Neural cell (in vitro differentiated cells): ENCODE measurements around the gene FAM171A2. TPM values are rescaled to one million over a fixed set of nuclear protein-coding genes. Genes with fewer than 3 reads are reported as not detected.

ENCODE experiments used
- H2AFZ ChIP-seq: fragments of 200-600, 300-800 bp; sonication (generic), shearing (Covaris generic); 2 replicates; pipeline ENCODE4 v1.6.0; 2014; ENCODE audit warnings: low read depth, mild to moderate bottlenecking, antibody characterized with exemption, low read length, moderate library complexity
- H3F3A ChIP-seq: fragments of 200-600 bp; shearing (Covaris generic); 2 replicates; pipeline ENCODE4 v1.6.1; 2016; ENCODE audit warnings: mild to moderate bottlenecking, moderate library complexity, mixed read lengths, antibody characterized with exemption, low read length; ENCODE audit not compliant: insufficient read depth, poor library complexity, severe bottlenecking
- H3K27ac ChIP-seq: fragments of 200-600, 300-800 bp; sonication (generic), shearing (Covaris generic); 2 replicates; pipeline ENCODE4 v1.5.1; 2014; ENCODE audit warnings: mild to moderate bottlenecking, low read length, moderate library complexity
- H3K27me3 ChIP-seq: fragments of 300-800, 200-600 bp; sonication (generic), shearing (Covaris generic); 2 replicates; pipeline ENCODE4 v1.6.0; 2014; ENCODE audit warnings: mild to moderate bottlenecking, low read depth, low read length, moderate library complexity; ENCODE audit not compliant: insufficient read depth
- H3K36me3 ChIP-seq: fragments of 300-800, 200-600 bp; sonication (generic), shearing (Covaris generic); 2 replicates; pipeline ENCODE4 v1.5.1; 2014; ENCODE audit warnings: mild to moderate bottlenecking, antibody characterized with exemption, low read length, moderate library complexity; ENCODE audit not compliant: insufficient read depth
- H3K4me2 ChIP-seq: fragments of 300-800, 200-600 bp; sonication (generic), shearing (Covaris generic); 2 replicates; pipeline ENCODE4 v1.6.0; 2014; ENCODE audit warnings: mild to moderate bottlenecking, low read length
- H3K4me3 ChIP-seq: fragments of 300-800, 200-600 bp; sonication (generic), shearing (Covaris generic); 2 replicates; pipeline ENCODE4 v1.5.1; 2014; ENCODE audit warnings: mild to moderate bottlenecking, low read length, moderate library complexity
- H3K79me2 ChIP-seq: fragments of 200-600 bp; shearing (Covaris generic); replicated peaks from 2 replicates; pipeline ENCODE4 v1.6.0; 2014; ENCODE audit warnings: mild to moderate bottlenecking, low read length, moderate library complexity; ENCODE audit not compliant: insufficient read depth
- H3K9ac ChIP-seq: fragments of 300-800, 200-600 bp; sonication (generic), shearing (Covaris generic); 2 replicates; pipeline ENCODE4 v1.6.1; 2016; ENCODE audit warnings: mild to moderate bottlenecking, low read length, mixed read lengths
- H3K9me2 ChIP-seq: fragments of 200-600 bp; shearing (Covaris generic); 2 replicates; pipeline ENCODE4 v1.6.1; 2016; ENCODE audit warnings: mild to moderate bottlenecking, low read length, mixed read lengths; ENCODE audit not compliant: insufficient read depth
- H3K9me3 ChIP-seq: fragments of 200-600, 300-800 bp; sonication (generic), shearing (Covaris generic); 2 replicates; pipeline ENCODE4 v1.6.1; 2016; ENCODE audit warnings: mild to moderate bottlenecking, mixed run types, low read length, moderate library complexity, mixed read lengths
- H4K20me1 ChIP-seq: fragments of 200-600 bp; shearing (Covaris generic); 2 replicates; pipeline ENCODE4 v1.6.1; 2016; ENCODE audit warnings: mild to moderate bottlenecking, mixed run types; ENCODE audit not compliant: insufficient read depth
- CTCF ChIP-seq: fragments of 450-650 bp; IDR thresholded peaks from 2 replicates; pipeline ENCODE4 v1.5.1; 2014; ENCODE audit warnings: antibody characterized with exemption, mild to moderate bottlenecking, moderate library complexity; ENCODE audit not compliant: poor library complexity, severe bottlenecking
- EP300 ChIP-seq: fragments of 450-650 bp; conservative IDR thresholded peaks from 2 replicates; pipeline ENCODE4 v1.6.1; 2014; ENCODE audit warnings: antibody characterized with exemption, mild to moderate bottlenecking, moderate library complexity; ENCODE audit not compliant: poor library complexity, severe bottlenecking
- EZH2 ChIP-seq: fragments of 200-600, 300-800 bp; shearing (Covaris generic), sonication (generic); IDR thresholded peaks from 2 replicates; pipeline ENCODE4 v1.6.1; 2014; ENCODE audit warnings: antibody characterized with exemption, low read length, borderline replicate concordance, mild to moderate bottlenecking; ENCODE audit not compliant: insufficient read depth, poor library complexity, severe bottlenecking
- MXI1 ChIP-seq: fragments of 450-650 bp; conservative IDR thresholded peaks from 2 replicates; pipeline ENCODE4 v1.6.1; 2014; ENCODE audit warnings: antibody characterized with exemption, mild to moderate bottlenecking; ENCODE audit not compliant: poor library complexity, severe bottlenecking
- POLR2AphosphoS5 ChIP-seq: IDR thresholded peaks from 2 replicates; pipeline ENCODE4 v1.6.1; 2012
- RAD21 ChIP-seq: fragments of 450-650 bp; conservative IDR thresholded peaks from 2 replicates; pipeline ENCODE4 v1.6.1; 2014; ENCODE audit warnings: antibody characterized with exemption, mild to moderate bottlenecking, moderate library complexity
- REST ChIP-seq: IDR thresholded peaks from 2 replicates; pipeline ENCODE4 v1.6.1; 2012; ENCODE audit warnings: borderline replicate concordance
- SMC3 ChIP-seq: fragments of 450-650 bp; conservative IDR thresholded peaks from 2 replicates; pipeline ENCODE4 v1.6.1; 2014; ENCODE audit warnings: antibody characterized with exemption, mild to moderate bottlenecking, moderate library complexity; ENCODE audit not compliant: poor library complexity
- TAF1 ChIP-seq: IDR thresholded peaks from 2 replicates; pipeline ENCODE4 v1.6.1; 2012; ENCODE audit warnings: low read depth
- polyA minus RNA-seq: library from RNA; depleted of rRNA, polyadenylated mRNA; stranded (reverse); fragments of >200 nt; gene quantifications from 2 replicates; pipeline ENCODE4 v1.2.3, GENCODE V29; 2014
- polyA plus RNA-seq: library from polyadenylated mRNA; depleted of rRNA; stranded (reverse); fragments of >200 nt; gene quantifications from 2 replicates; pipeline ENCODE4 v1.2.3, GENCODE V29; 2014

The FAM171A2 gene
- polyA plus RNA-seq (73.6 and 88.3 TPM in 2 replicates), polyA minus RNA-seq (73.7 and 102 TPM in 2 replicates)

GRCh38 chr17:44363613-44364159 is at the start of gene FAM171A2:
Gene FAM171A2, minus strand, starts transcription at chr17:44363853. Its CDS starts 139 bp downstream, at chr17:44363714.
- H3K27me3 ChIP-seq: no peaks in the 10 kb centered on the region
- peak within 1 kb of the TSS; percentile 98 for H3K9ac ChIP-seq
- H3K27ac ChIP-seq: peak within 1 kb of the TSS; percentile 91
- H3K9me3 ChIP-seq: no peaks in the 10 kb centered on the region
- peak; percentile 43 for TF ChIP-seq SMC3
- peak; percentile 73 for TF ChIP-seq CTCF
- no peak for TF ChIP-seq REST
- TF ChIP-seq EP300: peak; percentile 46
- no peak for TF ChIP-seq TAF1
- no peak for TF ChIP-seq RAD21
- TF ChIP-seq EZH2: no peak
- TF ChIP-seq POLR2AphosphoS5: peak; percentile 94
- peak; percentile 45 for TF ChIP-seq MXI1
- peak within 1 kb of the TSS; percentile 95 for H3K4me3 ChIP-seq
- no peaks in the 10 kb centered on the region for H3F3A ChIP-seq
- no peaks in the 10 kb centered on the region for H3K36me3 ChIP-seq
- peaks cover 36% of the 10 kb centered on the region for H4K20me1 ChIP-seq
- H3K79me2 ChIP-seq: peaks cover 51% of the 10 kb centered on the region
- H3K4me2 ChIP-seq: peak within 1 kb of the TSS; percentile 78
- no peaks in the 10 kb centered on the region for H3K9me2 ChIP-seq
- H2AFZ ChIP-seq: peak within 1 kb of the TSS; percentile 57

- H2AFZ ChIP-seq: no peak overlapping the region
- no peaks in the 10 kb centered on the region for H3K9me2 ChIP-seq
- peaks cover 2% of the 10 kb centered on the region for H3K36me3 ChIP-seq
- H3K79me2 ChIP-seq: peaks cover 3% of the 10 kb centered on the region
- no peaks in the 10 kb centered on the region for H3F3A ChIP-seq
- no peaks in the 10 kb centered on the region for H3K27me3 ChIP-seq
- no peak overlapping the region for H3K4me2 ChIP-seq
- H3K4me3 ChIP-seq: no peak overlapping the region
- no peak overlapping the region for H3K27ac ChIP-seq
- no peaks in the 10 kb centered on the region for H4K20me1 ChIP-seq
- TF ChIP-seq TAF1 (no peak), REST (no peak), EP300 (no peak), CTCF (no peak), EZH2 (no peak), MXI1 (no peak), POLR2AphosphoS5 (no peak), SMC3 (no peak), RAD21 (no peak)
- H3K9me3 ChIP-seq: no peaks in the 10 kb centered on the region
- H3K9ac ChIP-seq: no peak overlapping the region
Measured at GRCh38 chr17:44409309-44410028, 45.8 kb upstream of the FAM171A2 start.
